Hepatocyte (in vitro differentiated cells): ENCODE measurements around the gene SLC13A3. TPM values are rescaled to one million over a fixed set of nuclear protein-coding genes. Genes with fewer than 3 reads are reported as not detected.

Experiments used
- DNase-seq: peaks from one replicate; pipeline ENCODE4 v3.0.0-alpha.2; 2016; ENCODE audit warnings: low spot score
- H2AFZ ChIP-seq: fragments of 200-600 bp; sonication (generic); 2 replicates; pipeline ENCODE4 v1.6.0; 2016; ENCODE audit warnings: antibody characterized with exemption, mild to moderate bottlenecking
- H3K27ac ChIP-seq: fragments of 200-600 bp; sonication (generic); 2 replicates; pipeline ENCODE4 v1.5.1; 2016; ENCODE audit warnings: mild to moderate bottlenecking
- H3K27me3 ChIP-seq: fragments of 200-600 bp; sonication (generic); 2 replicates; pipeline ENCODE4 v1.6.1; 2016
- H3K36me3 ChIP-seq: fragments of 200-600 bp; sonication (generic); replicated peaks from 2 replicates; pipeline ENCODE4 v1.5.1; 2016; ENCODE audit warnings: low read depth; ENCODE audit not compliant: insufficient read depth
- H3K4me1 ChIP-seq: fragments of 200-600 bp; sonication (generic); 2 replicates; pipeline ENCODE4 v1.5.1; 2016; ENCODE audit warnings: mild to moderate bottlenecking, moderate library complexity; ENCODE audit not compliant: insufficient read depth
- H3K4me2 ChIP-seq: fragments of 200-600 bp; sonication (generic); 2 replicates; pipeline ENCODE4 v1.6.0; 2016
- H3K4me3 ChIP-seq: fragments of 200-600 bp; sonication (generic); 2 replicates; pipeline ENCODE4 v1.5.1; 2016; ENCODE audit warnings: mild to moderate bottlenecking
- H3K79me2 ChIP-seq: fragments of 200-600 bp; sonication (generic); 2 replicates; pipeline ENCODE4 v1.6.0; 2017; ENCODE audit warnings: mild to moderate bottlenecking
- H3K9me2 ChIP-seq: fragments of 200-600 bp; sonication (generic); replicated peaks from 2 replicates; pipeline ENCODE4 v1.6.0; 2017; ENCODE audit warnings: mild to moderate bottlenecking; ENCODE audit not compliant: insufficient read depth
- H3K9me3 ChIP-seq: fragments of 200-600 bp; sonication (generic); 2 replicates; pipeline ENCODE4 v1.5.1; 2016; ENCODE audit warnings: low read depth, mild to moderate bottlenecking
- H4K20me1 ChIP-seq: fragments of 200-600 bp; sonication (generic); 2 replicates; pipeline ENCODE4 v1.6.0; 2016; ENCODE audit warnings: mild to moderate bottlenecking; ENCODE audit not compliant: insufficient read depth, poor library complexity, severe bottlenecking
- CTCF ChIP-seq: fragments of 200-600 bp; sonication (generic); IDR thresholded peaks from 2 replicates; pipeline ENCODE4 v1.5.1; 2016; ENCODE audit warnings: antibody characterized with exemption, mild to moderate bottlenecking; ENCODE audit not compliant: poor library complexity
- EZH2 ChIP-seq: fragments of 200-600 bp; sonication (generic); IDR thresholded peaks from 2 replicates; pipeline ENCODE4 v1.6.1; 2016; ENCODE audit warnings: antibody characterized with exemption, mild to moderate bottlenecking, borderline replicate concordance
- EZH2phosphoT487 ChIP-seq: fragments of 200-600 bp; sonication (generic); IDR thresholded peaks from one replicate; pipeline ENCODE4 v1.6.1; 2018; ENCODE audit warnings: antibody characterized with exemption, mild to moderate bottlenecking, low read depth, moderate library complexity; ENCODE audit not compliant: unreplicated experiment, severe bottlenecking
- WGBS: methylation state at CpG from one replicate; pipeline ENCODE4 v1.1.6; 2016; ENCODE audit warnings: low lambda C conversion rate; ENCODE audit errors: missing lambda C conversion rate; 5-methylcytosine and 5-hydroxymethylcytosine counted together
- polyA plus RNA-seq: library from polyadenylated mRNA; unstranded; fragments of >200 nt; fragmentation: Nextera tagmentation; extraction: Ambion mirVana; gene quantifications from 2 replicates; pipeline ENCODE4 v1.2.1, GENCODE V29; 2016
- total RNA-seq: library from RNA; depleted of rRNA; stranded (reverse); fragments of >200 nt; gene quantifications from 2 replicates; pipeline ENCODE4 v1.2.3, GENCODE V29; 2014

Gene SLC13A3
- total and polyA plus RNA-seq, 2 experiments from 2014 or later: 1.8 to 9.4 TPM

- DNase-seq: no peak
- no peak overlapping the region for H3K4me2 ChIP-seq
These were observed 1.7 kb downstream of the SLC13A3 start for GRCh38 chr20:46649650-46649949.

GRCh38 chr20:46648903-46649649, 2.2 kb downstream of the SLC13A3 start:
- H3K4me1 ChIP-seq: peaks cover 3% of the 10 kb centered on the region
- TF ChIP-seq EZH2phosphoT487 (no peak), EZH2 (no peak), CTCF (no peak)
- DNase-seq: no peak
- H4K20me1 ChIP-seq: no peaks in the 10 kb centered on the region
- H3K27me3 ChIP-seq: peaks cover 21% of the 10 kb centered on the region
- no peak overlapping the region for H3K4me2 ChIP-seq
- no peaks in the 10 kb centered on the region for H3K79me2 ChIP-seq
- 46% methylated on average over 8 of the region's 8 CpGs for WGBS
- H3K36me3 ChIP-seq: no peaks in the 10 kb centered on the region
- no peaks in the 10 kb centered on the region for H3K9me2 ChIP-seq
- no peak overlapping the region for H3K27ac ChIP-seq
- no peaks in the 10 kb centered on the region for H3K9me3 ChIP-seq
- no peak overlapping the region for H3K4me3 ChIP-seq
- H2AFZ ChIP-seq: no peak overlapping the region

More at GRCh38 chr20:46649650-46649949, 1.7 kb downstream of the SLC13A3 start:
- Histone ChIP-seq H3K36me3 (no peaks in the 10 kb centered on the region), H3K9me3 (no peaks in the 10 kb centered on the region), H3K27ac (no peak overlapping the region), H3K27me3 (peaks cover 21% of the 10 kb centered on the region), H3K4me1 (peaks cover 3% of the 10 kb centered on the region), H4K20me1 (no peaks in the 10 kb centered on the region), H3K9me2 (no peaks in the 10 kb centered on the region), H3K79me2 (no peaks in the 10 kb centered on the region), H2AFZ (no peak overlapping the region), H3K4me3 (no peak overlapping the region)
- 73% methylated on average over 3 of the region's 3 CpGs for WGBS
- TF ChIP-seq EZH2: no peak
- TF ChIP-seq EZH2phosphoT487: no peak
- TF ChIP-seq CTCF: no peak

GRCh38 chr20:46647469-46647868, 3.8 kb downstream of the SLC13A3 start:
- DNase-seq: no peak

More at GRCh38 chr20:46647469-46647868, 3.8 kb downstream of the SLC13A3 start:
- H3K27ac ChIP-seq: no peak overlapping the region
- H3K4me1 ChIP-seq: peaks cover 3% of the 10 kb centered on the region
- no peak overlapping the region for H3K4me3 ChIP-seq
- no peak overlapping the region for H3K4me2 ChIP-seq
- no peaks in the 10 kb centered on the region for H3K9me2 ChIP-seq
- TF ChIP-seq EZH2 (no peak), CTCF (no peak), EZH2phosphoT487 (no peak)
- no peak overlapping the region for H2AFZ ChIP-seq
- WGBS: 65% methylated on average over 4 of the region's 4 CpGs
- no peaks in the 10 kb centered on the region for H4K20me1 ChIP-seq
- H3K36me3 ChIP-seq: no peaks in the 10 kb centered on the region
- H3K27me3 ChIP-seq: peaks cover 21% of the 10 kb centered on the region
- no peaks in the 10 kb centered on the region for H3K79me2 ChIP-seq
- H3K9me3 ChIP-seq: no peaks in the 10 kb centered on the region
